RWPE1 (cell line): Measurements from ENCODE around the gene ARRDC2.

Experiments used
- CTCF ChIA-PET: fragments of 350-600 bp; sonication (Branson Sonifier 250); formaldehyde crosslinking; extraction: SDS; loops from one replicate; lab custom pipeline; 2021; lab: Yijun Ruan, JAX
- POLR2A ChIA-PET: fragments of 400-600 bp; formaldehyde crosslinking; extraction: SDS; loops from one replicate; lab custom pipeline; 2020; ENCODE audit warnings: antibody characterized with exemption; ENCODE audit not compliant: low non-redundant PET; lab: Yijun Ruan, JAX
- DNase-seq: peaks from one replicate; pipeline ENCODE4 v3.0.0; 2012; ENCODE audit warnings: low spot score
- H3K27ac ChIP-seq: fragments of 450-650 bp; 2 replicates; pipeline ENCODE4 v1.5.1; 2017
- CTCF ChIP-seq: fragments of 450-650 bp; conservative IDR thresholded peaks from 2 replicates; pipeline ENCODE4 v1.5.1; 2017; ENCODE audit warnings: low read depth, mild to moderate bottlenecking

Gene ARRDC2

GRCh38 chr19:17967257-17968051, 40.5 kb upstream of the ARRDC2 start:
- ChIA-PET CTCF (interaction anchor here (0.6 to 0.7 kb wide), 2 partner anchors 10 to 19 kb away, joined by 4 read pairs; no protein-coding TSS in a partner anchor), POLR2A (no interaction called here)
- H3K27ac ChIP-seq = no peak overlapping the region
- no peak for DNase-seq
- no peak for TF ChIP-seq CTCF

GRCh38 chr19:17968362-17968761, 39.6 kb upstream of the ARRDC2 start:
- POLR2A ChIA-PET = no interaction called here
- no peak overlapping the region for H3K27ac ChIP-seq
- CTCF ChIA-PET = interaction anchor here (0.6 to 1.4 kb wide), 2 partner anchors 22 to 30 kb away, joined by 3 to 6 read pairs; no protein-coding TSS in a partner anchor
- DNase-seq = no peak
- no peak for TF ChIP-seq CTCF

- DNase-seq = no peak
- no peak overlapping the region for H3K27ac ChIP-seq
- no peak for TF ChIP-seq CTCF
- CTCF ChIA-PET = interaction anchor here (0.6 to 1.4 kb wide), 3 partner anchors 22 to 31 kb away, joined by 3 to 6 read pairs (median 4); no protein-coding TSS in a partner anchor
- POLR2A ChIA-PET = no interaction called here
Measured at GRCh38 chr19:17969096-17969792, 38.7 kb upstream of the ARRDC2 start.

- no peak for TF ChIP-seq CTCF
- no peak overlapping the region for H3K27ac ChIP-seq
- no peak for DNase-seq
- ChIA-PET CTCF (interaction anchor here (0.6 kb wide), 1 partner anchor 783 kb away, joined by 4 read pairs; no protein-coding TSS in a partner anchor), POLR2A (no interaction called here)
Measured at GRCh38 chr19:17972230-17972629, 35.7 kb upstream of the ARRDC2 start.

- ChIA-PET POLR2A (no interaction called here), CTCF (interaction anchor here (0.7 kb wide), 1 partner anchor 16 kb away, joined by 3 read pairs; no protein-coding TSS in a partner anchor)
- DNase-seq = no peak
- H3K27ac ChIP-seq = no peak overlapping the region
- no peak for TF ChIP-seq CTCF
Measured at GRCh38 chr19:17973759-17974158, 34.2 kb upstream of the ARRDC2 start.

DNA sequence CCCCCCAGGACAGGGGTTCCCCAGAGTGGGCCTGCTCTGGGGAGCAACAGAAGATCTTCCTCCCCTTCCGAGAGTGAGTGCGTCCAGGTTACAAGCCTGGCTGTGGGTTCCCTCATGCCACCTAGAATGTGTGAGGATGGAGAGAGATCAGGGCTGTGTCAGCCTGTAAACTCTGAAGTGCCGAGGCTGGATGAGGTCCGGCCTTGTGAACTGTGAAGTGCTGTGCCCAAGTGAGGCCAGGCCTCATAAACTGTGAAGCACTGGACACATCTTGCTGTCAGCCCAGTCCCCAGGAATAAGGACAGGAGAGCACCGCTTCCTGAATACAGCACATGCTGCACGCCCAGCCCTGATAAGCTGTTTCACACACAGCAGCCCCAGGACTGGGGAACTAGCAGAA, 33.4 kb upstream of the ARRDC2 start:
- TF ChIP-seq CTCF = no peak
- POLR2A ChIA-PET = no interaction called here
- CTCF ChIA-PET = no interaction called here
- DNase-seq = no peak
- H3K27ac ChIP-seq = no peak overlapping the region
